OCI-LY7 (cell line): Measurements from ENCODE around the gene SUSD3. TPM values are rescaled to one million over a fixed set of nuclear protein-coding genes. Genes with fewer than 3 reads are reported as not detected.

Source experiments
- BruUV-seq: library from RNA; stranded (reverse); fragments of 400-500 nt; replicated peaks from 2 replicates; lab custom pipeline; 2021; lab: Mats Ljungman, UMichigan
- CTCF ChIA-PET: fragments of 300-600 bp; sonication (Branson Sonifier 250); formaldehyde crosslinking; loops from one replicate; lab custom pipeline; 2022; ENCODE audit warnings: antibody characterized with exemption; ENCODE audit not compliant: unreplicated experiment; lab: Charles Lee
- POLR2A ChIA-PET: fragments of 300-600 bp; sonication (Branson Sonifier 250); formaldehyde crosslinking; loops from one replicate; lab custom pipeline; 2022; ENCODE audit warnings: antibody characterized with exemption; lab: Charles Lee
- DNase-seq: peaks from one replicate; pipeline ENCODE4 v3.0.0-alpha.2; 2015; ENCODE audit warnings: low spot score
- H2AFZ ChIP-seq: fragments of 200-600 bp; sonication (generic), shearing (Covaris generic); 2 replicates; pipeline ENCODE4 v1.6.1; 2014; ENCODE audit warnings: mild to moderate bottlenecking, antibody characterized with exemption, low read length, moderate library complexity
- H3K27ac ChIP-seq: fragments of 200-600 bp; sonication (generic); 2 replicates; pipeline ENCODE4 v1.5.1; 2014; ENCODE audit warnings: mixed run types, low read depth, mild to moderate bottlenecking, moderate library complexity, low read length, inconsistent platforms; ENCODE audit not compliant: poor library complexity, severe bottlenecking
- H3K36me3 ChIP-seq: fragments of 200-600 bp; sonication (generic); 2 replicates; pipeline ENCODE4 v1.6.1; 2014; ENCODE audit warnings: mild to moderate bottlenecking, antibody characterized with exemption, low read length, moderate library complexity, mixed read lengths; ENCODE audit not compliant: insufficient read depth
- H3K4me1 ChIP-seq: fragments of 200-600 bp; sonication (generic); 2 replicates; pipeline ENCODE4 v1.5.1; 2014; ENCODE audit warnings: mild to moderate bottlenecking, low read length; ENCODE audit not compliant: insufficient read depth, poor library complexity, severe bottlenecking
- H3K4me2 ChIP-seq: fragments of 200-600 bp; sonication (generic); 2 replicates; pipeline ENCODE4 v1.6.1; 2014; ENCODE audit warnings: mild to moderate bottlenecking, low read length
- H3K4me3 ChIP-seq: fragments of 200-600 bp; sonication (generic); 2 replicates; pipeline ENCODE4 v1.5.1; 2014; ENCODE audit warnings: mild to moderate bottlenecking, low read depth, low read length; ENCODE audit not compliant: poor library complexity, severe bottlenecking
- H3K79me2 ChIP-seq: fragments of 200-600 bp; sonication (generic); 2 replicates; pipeline ENCODE4 v1.6.1; 2016; ENCODE audit warnings: low read depth, mild to moderate bottlenecking, low read length, moderate library complexity, mixed read lengths; ENCODE audit not compliant: insufficient read depth
- H3K9me2 ChIP-seq: fragments of 200-600 bp; sonication (generic); 2 replicates; pipeline ENCODE4 v1.6.1; 2016; ENCODE audit warnings: mild to moderate bottlenecking, low read length, mixed read lengths; ENCODE audit not compliant: insufficient read depth
- H3K9me3 ChIP-seq: fragments of 200-600 bp; sonication (generic); 2 replicates; pipeline ENCODE4 v1.6.1; 2014; ENCODE audit warnings: mild to moderate bottlenecking, mixed run types, low read length, mixed read lengths
- H4K20me1 ChIP-seq: fragments of 200-600 bp; sonication (generic); 2 replicates; pipeline ENCODE4 v1.6.1; 2014; ENCODE audit warnings: mild to moderate bottlenecking, antibody characterized with exemption, low read length, moderate library complexity, mixed read lengths; ENCODE audit not compliant: insufficient read depth
- EZH2phosphoT487 ChIP-seq: fragments of 200-600 bp; sonication (generic); IDR thresholded peaks from 2 replicates; pipeline ENCODE4 v1.6.1; 2018; ENCODE audit warnings: low read depth, borderline replicate concordance, mild to moderate bottlenecking, mixed run types, antibody characterized with exemption, low read length, moderate library complexity, mixed read lengths
- intact Hi-C: fragments of 100-400 bp; cut with micrococcal nuclease; formaldehyde crosslinking; loops from one replicate; pipeline ENCODE4 v1.10.0; 2022; ENCODE audit not compliant: unreplicated experiment
- total RNA-seq, 2 experiments: library from RNA; depleted of rRNA in 1 of 2; stranded (reverse); fragments of >200 nt in 1 of 2; shearing (Covaris generic) in 1 of 2; gene quantifications; 2 replicates each; pipeline ENCODE4 v1.2.3, GENCODE V29; 2014 to 2022
- TF ChIP-seq, protein P1 (sequence below): fragments of 200-600 bp; sonication (generic); conservative IDR thresholded peaks from 2 replicates; pipeline ENCODE4 v1.5.1; 2014; ENCODE audit warnings: mild to moderate bottlenecking, antibody characterized with exemption, low read length, moderate library complexity, mixed read lengths

Gene SUSD3
- total RNA-seq, 2 experiments from 2014 or later: 94.1 to 201 TPM

DNA sequence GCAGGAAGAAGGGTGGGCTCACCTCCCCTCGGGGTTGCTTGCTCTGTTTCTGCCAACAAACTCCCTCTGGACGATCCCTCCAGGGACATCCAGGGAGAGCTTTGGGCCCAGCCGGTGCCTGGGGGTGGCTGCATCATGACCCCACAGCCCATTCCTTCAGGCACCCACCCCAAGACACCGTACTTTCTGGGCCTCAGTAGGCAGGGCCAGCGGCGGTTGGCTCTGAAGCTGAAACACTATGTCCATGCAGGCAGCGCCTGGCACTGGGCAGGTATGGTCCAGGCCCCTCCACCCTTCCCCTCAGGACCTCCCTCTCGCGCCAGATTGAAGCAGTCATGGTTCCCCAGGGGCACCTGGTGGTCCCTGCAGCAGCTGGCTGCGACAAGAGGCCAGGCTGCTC is 18.5 kb upstream of the SUSD3 start:
- Histone ChIP-seq H3K9me3 (no peaks in the 10 kb centered on the region), H2AFZ (no peak overlapping the region), H3K79me2 (no peaks in the 10 kb centered on the region), H3K4me3 (no peak overlapping the region), H3K27ac (no peak overlapping the region), H3K36me3 (no peaks in the 10 kb centered on the region), H3K9me2 (no peaks in the 10 kb centered on the region), H4K20me1 (no peaks in the 10 kb centered on the region), H3K4me2 (no peak overlapping the region), H3K4me1 (peaks cover 8% of the 10 kb centered on the region)
- intact Hi-C loops: no loop called here
- ChIA-PET CTCF (no interaction called here), POLR2A (no interaction called here)
- no TSS peak for BruUV-seq
- TF ChIP-seq, protein P1, sequence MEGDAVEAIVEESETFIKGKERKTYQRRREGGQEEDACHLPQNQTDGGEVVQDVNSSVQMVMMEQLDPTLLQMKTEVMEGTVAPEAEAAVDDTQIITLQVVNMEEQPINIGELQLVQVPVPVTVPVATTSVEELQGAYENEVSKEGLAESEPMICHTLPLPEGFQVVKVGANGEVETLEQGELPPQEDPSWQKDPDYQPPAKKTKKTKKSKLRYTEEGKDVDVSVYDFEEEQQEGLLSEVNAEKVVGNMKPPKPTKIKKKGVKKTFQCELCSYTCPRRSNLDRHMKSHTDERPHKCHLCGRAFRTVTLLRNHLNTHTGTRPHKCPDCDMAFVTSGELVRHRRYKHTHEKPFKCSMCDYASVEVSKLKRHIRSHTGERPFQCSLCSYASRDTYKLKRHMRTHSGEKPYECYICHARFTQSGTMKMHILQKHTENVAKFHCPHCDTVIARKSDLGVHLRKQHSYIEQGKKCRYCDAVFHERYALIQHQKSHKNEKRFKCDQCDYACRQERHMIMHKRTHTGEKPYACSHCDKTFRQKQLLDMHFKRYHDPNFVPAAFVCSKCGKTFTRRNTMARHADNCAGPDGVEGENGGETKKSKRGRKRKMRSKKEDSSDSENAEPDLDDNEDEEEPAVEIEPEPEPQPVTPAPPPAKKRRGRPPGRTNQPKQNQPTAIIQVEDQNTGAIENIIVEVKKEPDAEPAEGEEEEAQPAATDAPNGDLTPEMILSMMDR: no peak
- TF ChIP-seq EZH2phosphoT487: no peak
- no peak for DNase-seq

DNA sequence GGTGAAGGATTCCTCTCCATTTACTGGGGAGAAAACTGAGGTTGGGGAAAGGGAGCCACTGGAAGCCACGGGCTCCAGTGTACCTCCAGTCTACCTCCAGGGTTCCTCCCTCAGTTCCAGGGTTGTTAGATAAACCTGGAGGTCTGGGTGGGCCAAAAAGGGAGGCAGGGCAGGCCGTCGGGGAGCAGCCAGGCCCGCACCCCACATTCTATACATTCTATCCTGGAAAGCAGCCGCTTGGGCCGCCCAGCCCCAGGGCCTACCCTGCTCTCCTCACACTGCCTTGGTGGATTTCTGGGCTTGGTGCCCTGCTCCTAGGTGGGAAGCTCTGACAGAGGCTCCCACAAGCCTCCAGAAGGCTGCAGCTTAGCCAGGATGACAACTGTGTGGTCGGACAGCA is 18.1 kb upstream of the SUSD3 start:
- no peak overlapping the region for H3K27ac ChIP-seq
- intact Hi-C loops: no loop called here
- H3K79me2 ChIP-seq: no peaks in the 10 kb centered on the region
- no peaks in the 10 kb centered on the region for H3K9me3 ChIP-seq
- TF ChIP-seq, protein P1: no peak
- TF ChIP-seq EZH2phosphoT487: no peak
- H3K36me3 ChIP-seq: no peaks in the 10 kb centered on the region
- ChIA-PET CTCF (no interaction called here), POLR2A (no interaction called here)
- H3K4me2 ChIP-seq: no peak overlapping the region
- H3K9me2 ChIP-seq: no peaks in the 10 kb centered on the region
- H2AFZ ChIP-seq: no peak overlapping the region
- H4K20me1 ChIP-seq: no peaks in the 10 kb centered on the region
- BruUV-seq: no TSS peak
- no peak overlapping the region for H3K4me3 ChIP-seq
- DNase-seq: no peak
- H3K4me1 ChIP-seq: peaks cover 8% of the 10 kb centered on the region

DNA sequence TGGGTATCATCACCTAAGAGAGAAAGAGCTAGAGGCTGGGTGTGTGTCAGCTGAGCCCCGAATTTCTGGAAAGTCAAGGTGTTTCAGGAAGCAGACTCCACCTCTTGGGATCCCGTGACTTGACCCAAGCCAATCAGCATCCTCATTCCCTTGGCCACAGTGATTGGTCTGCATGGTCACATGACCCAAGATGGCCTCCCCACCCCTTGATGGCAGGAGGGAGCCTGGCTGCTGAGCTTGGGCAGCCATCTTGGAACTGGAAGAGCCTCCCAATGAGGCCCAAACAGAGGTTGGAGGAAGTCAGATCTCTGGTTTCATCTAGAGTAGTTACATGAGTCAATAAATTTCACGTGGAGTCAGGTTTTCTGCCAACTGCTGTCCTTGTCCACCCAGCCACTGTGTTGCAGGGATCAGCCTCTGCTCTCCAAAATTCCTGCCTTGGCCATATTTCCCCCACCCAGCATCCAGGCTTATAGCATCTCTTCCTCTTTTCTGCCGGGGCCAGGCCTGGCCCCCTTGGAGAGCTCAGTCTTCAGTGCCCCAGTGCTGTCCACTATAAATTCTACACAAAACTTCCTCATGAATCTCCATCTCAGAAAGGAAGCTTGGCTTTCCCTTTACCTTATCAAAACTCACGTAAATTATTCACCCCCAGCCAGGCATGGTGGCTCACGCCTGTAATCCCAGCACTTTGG is 17.2 kb upstream of the SUSD3 start:
- TF ChIP-seq, protein P1: no peak
- no peak for TF ChIP-seq EZH2phosphoT487
- Histone ChIP-seq H3K9me3 (no peaks in the 10 kb centered on the region), H3K4me2 (no peak overlapping the region), H3K79me2 (no peaks in the 10 kb centered on the region), H2AFZ (peak overlapping the region; percentile 46; the same call in 1 of the 2 replicates), H4K20me1 (no peaks in the 10 kb centered on the region), H3K36me3 (no peaks in the 10 kb centered on the region), H3K4me1 (peaks cover 8% of the 10 kb centered on the region), H3K4me3 (no peak overlapping the region), H3K9me2 (no peaks in the 10 kb centered on the region), H3K27ac (no peak overlapping the region)
- intact Hi-C loops: no loop called here
- ChIA-PET CTCF (no interaction called here), POLR2A (interaction anchor here (0.6 to 1.1 kb wide), 3 partner anchors 15 to 36 kb away, joined by 3 to 4 read pairs (median 3); no protein-coding TSS in a partner anchor)
- no TSS peak for BruUV-seq
- DNase-seq: peak; percentile 51
